ENCODE results near the gene KIAA1586.

The KIAA1586 gene

DNA sequence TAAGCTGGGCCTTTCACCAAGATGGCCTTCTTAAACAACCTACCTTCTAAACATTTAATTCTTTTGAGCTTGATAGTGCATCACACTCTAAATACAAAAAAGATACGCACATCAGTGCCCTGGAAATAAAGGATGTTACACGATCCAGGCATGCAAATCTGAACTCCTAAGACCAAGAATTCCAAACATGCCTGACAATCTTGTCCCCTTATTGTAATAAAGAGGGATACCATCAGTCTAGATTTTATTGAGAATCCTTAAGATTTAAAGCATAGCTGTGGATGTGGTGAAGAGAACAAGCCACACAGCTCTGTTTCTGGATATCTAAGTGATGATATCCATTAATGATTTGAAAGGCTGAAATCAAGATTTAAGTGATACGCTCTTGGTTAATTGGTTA, 56.5 kb downstream of the KIAA1586 start:
- Mint-ChIP-seq H3K36me3 (peaks cover 44% of the 10 kb centered on the region), H3K4me1 (peaks cover 17% of the 10 kb centered on the region), H3K27ac (no peak overlapping the region), H3K27me3 (no peaks in the 10 kb centered on the region), H3K4me3 (no peak overlapping the region), H3K9me3 (no peaks in the 10 kb centered on the region)
- ATAC-seq (ENCODE audit: low read depth) (no peak), DNase-seq (ENCODE audit: low spot score in 2 of 2) (no peak)

DNA sequence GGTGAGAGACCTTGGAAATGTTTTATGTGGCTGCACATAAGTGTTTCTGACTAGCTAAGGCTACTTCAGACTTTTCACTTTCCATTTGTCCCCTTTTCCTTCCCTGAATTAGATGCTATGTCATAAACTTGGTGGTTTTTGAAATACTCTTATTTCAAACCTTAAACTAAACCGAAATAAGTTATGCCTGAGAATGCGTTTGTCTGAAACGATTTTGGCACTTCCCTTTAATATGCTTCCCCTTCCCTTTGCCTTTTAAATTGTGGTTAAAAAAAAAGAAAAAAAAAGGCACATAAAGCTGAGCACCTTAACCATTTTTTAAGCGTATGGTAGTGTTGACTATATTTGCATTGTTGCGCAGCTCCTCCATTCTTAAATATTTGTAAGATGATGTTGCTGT, 57.8 kb downstream of the KIAA1586 start:
- Mint-ChIP-seq H3K36me3 (peaks cover 39% of the 10 kb centered on the region), H3K4me1 (peaks cover 20% of the 10 kb centered on the region), H3K27me3 (no peaks in the 10 kb centered on the region), H3K27ac (peak overlapping the region; percentile 14), H3K4me3 (no peak overlapping the region), H3K9me3 (no peaks in the 10 kb centered on the region)
- no peak for ATAC-seq (ENCODE audit: low read depth)
- DNase-seq (ENCODE audit: low spot score in 2 of 2), result no peak

Measured in memory B cell (primary cell).